CD14-positive monocyte (primary cell): ENCODE results near the gene MRS2. TPM values are rescaled to one million over a fixed set of nuclear protein-coding genes. Genes with fewer than 3 reads are reported as not detected.
"Not testable (repeated sequence)": the region's sequence is repeated elsewhere in the genome, so short reads cannot be mapped to it uniquely, and the experiment has no call there.

Experiments used
- DNase-seq, 3 donors: peaks; one replicate each; pipeline ENCODE4 v3.0.0-alpha.2; 2011 to 2022
- H2AFZ ChIP-seq: 2 replicates; pipeline ENCODE4 v1.6.0; 2012; ENCODE audit warnings: mild to moderate bottlenecking, low read depth, low read length, inconsistent platforms; ENCODE audit not compliant: insufficient read depth, poor library complexity, severe bottlenecking
- H3K27ac ChIP-seq, 2 donors: 1 replicate in 1 of 2; 2 replicates in 1 of 2; pipeline ENCODE4 v1.5.1; 2012 to 2013; ENCODE audit warnings: low read length in 2 of 2, control low read depth in 1 of 2, inconsistent platforms in 1 of 2, low read depth in 1 of 2, mild to moderate bottlenecking in 1 of 2
- H3K27me3 ChIP-seq, 2 donors: one replicate each; pipeline versions ENCODE4 v1.6.0 to v1.6.1; 2011 to 2013; ENCODE audit warnings: low read length in 2 of 2; ENCODE audit not compliant: control insufficient read depth in 2 of 2, insufficient read depth in 2 of 2
- H3K36me3 ChIP-seq, 2 donors: replicated peaks in 1 of 2; 1 replicate in 1 of 2; 2 replicates in 1 of 2; pipeline versions ENCODE4 v1.5.1 to v1.6.1; 2012 to 2013; ENCODE audit warnings: low read length in 2 of 2, control low read depth in 1 of 2, inconsistent platforms in 1 of 2, mild to moderate bottlenecking in 1 of 2; ENCODE audit not compliant: insufficient read depth in 2 of 2, control insufficient read depth in 1 of 2
- H3K4me1 ChIP-seq, 2 donors: 1 replicate in 1 of 2; 2 replicates in 1 of 2; pipeline versions ENCODE4 v1.5.1 to v1.6.1; 2012 to 2013; ENCODE audit warnings: low read length in 2 of 2, control low read depth in 1 of 2, inconsistent platforms in 1 of 2, mild to moderate bottlenecking in 1 of 2, moderate library complexity in 1 of 2; ENCODE audit not compliant: insufficient read depth in 2 of 2, control insufficient read depth in 1 of 2
- H3K4me2 ChIP-seq: replicated peaks from 2 replicates; pipeline ENCODE3; 2012; ENCODE audit warnings: low read length, moderate library complexity, mild to moderate bottlenecking; ENCODE audit not compliant: poor library complexity, severe bottlenecking; ENCODE audit errors: extremely low read depth
- H3K4me3 ChIP-seq, 3 experiments: fragments of 200-600 bp in 1 of 3; sonication (generic) in 1 of 3; replicated peaks in 1 of 3; 1 replicate in 2 of 3; 2 replicates in 1 of 3; pipeline ENCODE4 v1.5.1; 2011 to 2013; ENCODE audit warnings: low read length in 3 of 3, mild to moderate bottlenecking in 3 of 3, control low read depth in 2 of 3, low read depth in 2 of 3, inconsistent platforms in 1 of 3, moderate library complexity in 1 of 3
- H3K79me2 ChIP-seq: 2 replicates; pipeline ENCODE4 v1.6.0; 2012; ENCODE audit warnings: mild to moderate bottlenecking, control low read depth, inconsistent platforms, low read length, moderate library complexity; ENCODE audit not compliant: insufficient read depth
- H3K9ac ChIP-seq: 2 replicates; pipeline ENCODE4 v1.6.0; 2017; ENCODE audit warnings: low read length, mild to moderate bottlenecking; ENCODE audit not compliant: insufficient read depth, poor library complexity, severe bottlenecking
- H3K9me3 ChIP-seq, 2 donors: replicated peaks in 1 of 2; 1 replicate in 1 of 2; 2 replicates in 1 of 2; pipeline versions ENCODE4 v1.5.1 to v1.6.1; 2012 to 2013; ENCODE audit warnings: low read length in 2 of 2, control low read depth in 1 of 2; ENCODE audit not compliant: control insufficient read depth in 1 of 2, insufficient read depth in 1 of 2
- H4K20me1 ChIP-seq: 2 replicates; pipeline ENCODE4 v1.6.0; 2012; ENCODE audit warnings: mild to moderate bottlenecking, low read length, control low read depth, moderate library complexity; ENCODE audit not compliant: insufficient read depth
- H3K27ac Mint-ChIP-seq, 7 donors: one replicate each; pipeline ENCODE4 v1.8.0; 2020; ENCODE audit warnings: mild to moderate bottlenecking in 7 of 7, mixed read lengths in 7 of 7, moderate library complexity in 6 of 7, inconsistent platforms in 2 of 7
- H3K27me3 Mint-ChIP-seq, 3 donors: one replicate each; pipeline ENCODE4 v1.8.0; 2021 to 2022; ENCODE audit warnings: low read depth in 3 of 3, mild to moderate bottlenecking in 3 of 3, mixed read lengths in 3 of 3, moderate library complexity in 3 of 3, inconsistent platforms in 1 of 3
- H3K36me3 Mint-ChIP-seq, 2 donors: one replicate each; pipeline ENCODE4 v1.8.0; 2020; ENCODE audit warnings: mixed read lengths in 2 of 2, inconsistent platforms in 1 of 2, mild to moderate bottlenecking in 1 of 2
- H3K4me1 Mint-ChIP-seq: one replicate; pipeline ENCODE4 v1.8.0; 2020; ENCODE audit warnings: mild to moderate bottlenecking, mixed read lengths
- H3K4me3 Mint-ChIP-seq, 2 donors: one replicate each; pipeline ENCODE4 v1.8.0; 2020; ENCODE audit warnings: mild to moderate bottlenecking in 2 of 2, mixed read lengths in 2 of 2, moderate library complexity in 1 of 2
- H3K9me3 Mint-ChIP-seq, 7 donors: one replicate each; pipeline ENCODE4 v1.8.0; 2020 to 2022; ENCODE audit warnings: mixed read lengths in 7 of 7, mild to moderate bottlenecking in 6 of 7, moderate library complexity in 6 of 7, inconsistent platforms in 2 of 7
- WGBS: methylation state at CpG from one replicate; pipeline ENCODE4 v1.1.5; 2013; ENCODE audit warnings: missing lambda C conversion rate; ENCODE audit not compliant: insufficient coverage; 5-methylcytosine and 5-hydroxymethylcytosine counted together
- intact Hi-C, 2 donors: fragments of 100-400 bp; cut with micrococcal nuclease; formaldehyde crosslinking; loops; one replicate each; pipeline versions ENCODE4 v1.15.0 to v1.15.1; 2023
- polyA plus RNA-seq, 3 donors: library from polyadenylated mRNA; depleted of rRNA in 1 of 3; unstranded in 2 of 3; stranded (reverse) in 1 of 3; fragments of 300-500 nt in 2 of 3; fragments of >200 nt in 1 of 3; fragmentation: Illumina TruSeq in 2 of 3; gene quantifications; 1 replicate in 2 of 3; 2 replicates in 1 of 3; pipeline ENCODE4 v1.2.3, GENCODE V29; 2012 to 2021
- TF ChIP-seq, protein P1 (sequence below): fragments of 200-600 bp; IDR thresholded peaks from one replicate; pipeline ENCODE4 v1.8.0; 2022; ENCODE audit warnings: antibody characterized with exemption, mild to moderate bottlenecking

MRS2 gene
- polyA plus RNA-seq, 3 donors, result 8.6 to 21.0 (median 19.3) TPM

DNA sequence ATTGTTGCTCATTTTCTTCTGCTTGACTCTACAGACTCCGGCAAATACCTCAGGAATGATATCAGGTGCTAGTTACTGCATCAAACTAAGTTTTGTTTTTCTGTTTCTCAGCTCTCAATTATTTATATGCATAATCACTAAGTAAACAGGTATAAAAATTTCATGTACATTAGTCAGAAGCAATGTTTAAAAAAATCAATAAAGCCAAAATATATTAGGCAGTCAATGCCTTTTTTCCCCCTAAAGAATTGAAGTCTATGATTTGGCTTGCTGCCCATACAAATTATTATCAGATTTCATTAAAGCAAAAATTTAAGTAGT is 20.6 kb upstream of the MRS2 start:
- no peaks in the 10 kb centered on the region for H3K9me3 ChIP-seq
- H3K9ac ChIP-seq, result no peak overlapping the region
- H3K27me3 ChIP-seq, result no peaks in the 10 kb centered on the region
- TF ChIP-seq, protein P1, sequence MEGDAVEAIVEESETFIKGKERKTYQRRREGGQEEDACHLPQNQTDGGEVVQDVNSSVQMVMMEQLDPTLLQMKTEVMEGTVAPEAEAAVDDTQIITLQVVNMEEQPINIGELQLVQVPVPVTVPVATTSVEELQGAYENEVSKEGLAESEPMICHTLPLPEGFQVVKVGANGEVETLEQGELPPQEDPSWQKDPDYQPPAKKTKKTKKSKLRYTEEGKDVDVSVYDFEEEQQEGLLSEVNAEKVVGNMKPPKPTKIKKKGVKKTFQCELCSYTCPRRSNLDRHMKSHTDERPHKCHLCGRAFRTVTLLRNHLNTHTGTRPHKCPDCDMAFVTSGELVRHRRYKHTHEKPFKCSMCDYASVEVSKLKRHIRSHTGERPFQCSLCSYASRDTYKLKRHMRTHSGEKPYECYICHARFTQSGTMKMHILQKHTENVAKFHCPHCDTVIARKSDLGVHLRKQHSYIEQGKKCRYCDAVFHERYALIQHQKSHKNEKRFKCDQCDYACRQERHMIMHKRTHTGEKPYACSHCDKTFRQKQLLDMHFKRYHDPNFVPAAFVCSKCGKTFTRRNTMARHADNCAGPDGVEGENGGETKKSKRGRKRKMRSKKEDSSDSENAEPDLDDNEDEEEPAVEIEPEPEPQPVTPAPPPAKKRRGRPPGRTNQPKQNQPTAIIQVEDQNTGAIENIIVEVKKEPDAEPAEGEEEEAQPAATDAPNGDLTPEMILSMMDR, result no peak
- no peaks in the 10 kb centered on the region for H3K36me3 ChIP-seq
- no peak overlapping the region for H3K4me3 ChIP-seq
- peaks cover 2 to 6% (median 6%) of the 10 kb centered on the region in 3 donors for H3K27me3 Mint-ChIP-seq
- intact Hi-C loops, result no loop called here
- peaks cover 0 to 3% (median 2%) of the 10 kb centered on the region in 7 donors for H3K9me3 Mint-ChIP-seq
- H3K79me2 ChIP-seq, result no peaks in the 10 kb centered on the region
- no peak for DNase-seq
- H3K4me1 Mint-ChIP-seq, result no peaks in the 10 kb centered on the region
- no CpG with 5 or more reads among the region's 1 CpG for WGBS
- no peak overlapping the region for H2AFZ ChIP-seq
- no peaks in the 10 kb centered on the region for H3K36me3 Mint-ChIP-seq
- no peak overlapping the region for H3K27ac ChIP-seq
- H3K4me3 Mint-ChIP-seq, result no peak overlapping the region
- H3K4me2 ChIP-seq, result no peak overlapping the region
- H4K20me1 ChIP-seq, result no peaks in the 10 kb centered on the region
- H3K27ac Mint-ChIP-seq, result no peak overlapping the region
- H3K4me1 ChIP-seq, result no peaks in the 10 kb centered on the region

DNA sequence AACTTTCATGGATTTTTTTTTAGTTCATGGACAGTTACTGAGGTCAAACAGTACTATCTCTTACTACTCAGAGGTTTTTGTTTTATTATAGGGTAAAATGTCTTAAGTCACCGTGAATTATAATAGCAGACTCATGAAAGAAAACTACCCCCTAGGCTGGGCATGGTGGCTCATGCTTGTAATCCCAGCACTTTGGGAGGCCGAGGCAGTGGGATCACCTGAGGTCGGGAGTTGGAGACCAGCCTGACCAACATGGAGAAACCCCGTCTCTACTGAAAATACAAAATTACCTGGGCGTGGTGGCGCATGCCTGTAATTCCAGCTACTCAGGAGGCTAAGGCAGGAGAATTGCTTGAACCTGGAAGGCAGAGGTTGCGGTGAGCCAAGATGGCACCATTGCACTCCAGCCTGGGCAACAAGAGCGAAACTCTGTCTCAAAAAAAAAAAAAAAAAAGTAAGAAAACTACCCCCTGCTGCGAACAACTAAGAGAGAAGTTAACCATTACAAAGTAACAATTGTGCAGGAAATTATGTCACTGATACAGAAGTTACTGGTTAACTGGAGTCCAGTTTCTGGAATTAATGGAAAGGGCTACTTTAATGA is 19.7 kb upstream of the MRS2 start:
- H3K4me3 Mint-ChIP-seq, H3K36me3 ChIP-seq, H3K4me2 ChIP-seq, H2AFZ ChIP-seq, H3K9me3 Mint-ChIP-seq, H3K27me3 Mint-ChIP-seq, H4K20me1 ChIP-seq, H3K4me1 ChIP-seq, H3K36me3 Mint-ChIP-seq, H3K9ac ChIP-seq, H3K27me3 ChIP-seq, H3K27ac ChIP-seq, H3K27ac Mint-ChIP-seq, H3K79me2 ChIP-seq, H3K9me3 ChIP-seq, intact Hi-C loops, H3K4me3 ChIP-seq, DNase-seq, H3K4me1 Mint-ChIP-seq: not testable (repeated sequence)
- no CpG with 5 or more reads among the region's 9 CpGs for WGBS

DNA sequence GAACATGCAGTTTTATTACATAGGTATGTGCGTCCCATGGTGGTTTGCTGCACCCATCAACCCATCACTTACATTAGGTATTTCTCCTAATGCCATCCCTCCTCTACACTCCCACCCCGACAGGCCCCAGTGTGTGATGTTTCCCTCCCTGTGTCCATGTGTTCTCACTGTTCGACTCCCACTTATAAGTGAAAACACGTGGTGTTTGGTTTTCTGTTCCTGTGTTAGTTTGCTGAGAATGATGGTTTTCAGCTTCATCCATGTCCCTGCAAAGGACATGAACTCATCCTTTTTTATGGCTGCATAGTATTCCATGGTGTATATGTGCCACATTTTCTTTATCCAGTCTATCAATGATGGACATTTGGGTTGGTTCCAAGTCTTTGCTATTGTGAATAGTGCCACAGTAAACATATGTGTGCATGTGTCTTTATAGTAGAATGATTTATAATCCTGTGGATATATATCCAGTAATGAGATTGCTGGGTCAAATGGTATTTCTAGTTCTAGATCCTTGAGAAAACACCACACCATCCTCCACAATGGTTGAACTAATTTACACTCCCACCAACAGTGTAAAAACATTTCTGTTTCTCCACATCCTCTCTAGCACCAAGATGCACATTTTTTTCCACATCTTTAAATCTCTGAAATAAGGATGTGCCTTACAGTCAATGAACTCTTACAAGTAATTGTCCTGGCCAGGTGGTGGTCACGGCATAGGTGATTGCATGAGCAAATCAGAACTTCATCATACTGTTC is 18.2 kb upstream of the MRS2 start:
- no CpG with 5 or more reads among the region's 5 CpGs for WGBS
- H3K27me3 Mint-ChIP-seq, H3K36me3 ChIP-seq, H3K4me3 ChIP-seq, H3K9ac ChIP-seq, H2AFZ ChIP-seq, H3K9me3 ChIP-seq, intact Hi-C loops, H3K9me3 Mint-ChIP-seq, H3K36me3 Mint-ChIP-seq, H3K4me1 ChIP-seq, H3K4me1 Mint-ChIP-seq, H3K4me2 ChIP-seq, DNase-seq, H3K27ac ChIP-seq, H3K4me3 Mint-ChIP-seq, H3K27ac Mint-ChIP-seq, H4K20me1 ChIP-seq, H3K79me2 ChIP-seq, H3K27me3 ChIP-seq: not testable (repeated sequence)
